ENCODE results near the gene LUZP1. TPM values are rescaled to one million over a fixed set of nuclear protein-coding genes. Genes with fewer than 3 reads are reported as not detected.

The LUZP1 gene
- total RNA-seq, 1 donor from 2014 or later: 9.9 TPM

- no peak overlapping the region for H3K4me3 ChIP-seq (ENCODE audit: low read length in 3 of 3)
- H3K27ac ChIP-seq (ENCODE audit: low read depth, low read length): peak overlapping the region; percentile 20
- H3K27me3 ChIP-seq (ENCODE audit: control insufficient read depth in 3 of 3, insufficient read depth in 3 of 3, low read length in 3 of 3): no peaks in the 10 kb centered on the region
- no peak overlapping the region for H3K9ac ChIP-seq (ENCODE audit: low read depth in 1 of 3, low read length in 3 of 3)
- no peaks in the 10 kb centered on the region for H3K9me3 ChIP-seq (ENCODE audit: control insufficient read depth in 3 of 3, low read length in 3 of 3)
- H3K4me1 ChIP-seq (ENCODE audit: control insufficient read depth in 3 of 3, insufficient read depth in 3 of 3, low read length in 3 of 3): peaks cover 8 to 13% (median 9%) of the 10 kb centered on the region in 3 donors
- no peaks in the 10 kb centered on the region for H3K36me3 ChIP-seq (ENCODE audit: control insufficient read depth in 3 of 3, insufficient read depth in 3 of 3, low read length in 3 of 3)
Measured at GRCh38 chr1:23122023-23122748, 46.5 kb downstream of the LUZP1 start.

GRCh38 chr1:23120383-23120782, 48.3 kb downstream of the LUZP1 start:
- H3K27ac ChIP-seq (ENCODE audit: low read depth, low read length): no peak overlapping the region
- no peaks in the 10 kb centered on the region for H3K27me3 ChIP-seq (ENCODE audit: control insufficient read depth in 3 of 3, insufficient read depth in 3 of 3, low read length in 3 of 3)
- no peak overlapping the region for H3K4me3 ChIP-seq (ENCODE audit: low read length in 3 of 3)
- peaks cover 8 to 10% (median 9%) of the 10 kb centered on the region in 3 donors for H3K4me1 ChIP-seq (ENCODE audit: control insufficient read depth in 3 of 3, insufficient read depth in 3 of 3, low read length in 3 of 3)
- H3K9ac ChIP-seq (ENCODE audit: low read depth in 1 of 3, low read length in 3 of 3): no peak overlapping the region
- no peaks in the 10 kb centered on the region for H3K9me3 ChIP-seq (ENCODE audit: control insufficient read depth in 3 of 3, low read length in 3 of 3)
- no peaks in the 10 kb centered on the region for H3K36me3 ChIP-seq (ENCODE audit: control insufficient read depth in 3 of 3, insufficient read depth in 3 of 3, low read length in 3 of 3)

GRCh38 chr1:23118957-23119792, 49.5 kb downstream of the LUZP1 start:
- Histone ChIP-seq H3K4me1 (ENCODE audit: control insufficient read depth in 3 of 3, insufficient read depth in 3 of 3, low read length in 3 of 3) (peaks cover 8 to 10% (median 9%) of the 10 kb centered on the region in 3 donors), H3K9ac (ENCODE audit: low read depth in 1 of 3, low read length in 3 of 3) (peak overlapping the region in 1 of 3 donors; percentile 42), H3K36me3 (ENCODE audit: control insufficient read depth in 3 of 3, insufficient read depth in 3 of 3, low read length in 3 of 3) (no peaks in the 10 kb centered on the region), H3K27me3 (ENCODE audit: control insufficient read depth in 3 of 3, insufficient read depth in 3 of 3, low read length in 3 of 3) (no peaks in the 10 kb centered on the region), H3K9me3 (ENCODE audit: control insufficient read depth in 3 of 3, low read length in 3 of 3) (no peaks in the 10 kb centered on the region), H3K27ac (ENCODE audit: low read depth, low read length) (peak overlapping the region; percentile 31), H3K4me3 (ENCODE audit: low read length in 3 of 3) (peak overlapping the region in 1 of 3 donors; percentile 46)

DNA sequence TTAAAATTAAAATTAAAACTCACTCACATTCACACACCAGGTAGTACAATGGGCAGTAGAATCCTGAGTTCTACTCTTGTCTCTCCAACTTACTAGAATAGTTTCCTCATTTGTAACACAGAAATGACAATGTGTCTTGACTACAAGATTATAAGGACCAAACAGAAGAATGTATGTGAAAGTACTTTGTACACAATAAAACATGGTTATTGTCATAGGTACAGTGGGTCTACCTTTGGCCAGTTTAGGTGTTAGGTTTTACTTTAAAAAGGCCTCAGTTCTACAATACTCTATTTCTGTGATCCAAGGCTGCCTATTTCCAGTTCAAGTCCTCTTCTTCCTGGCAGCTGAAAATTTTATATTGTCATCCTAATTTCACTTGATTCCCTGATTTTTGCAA, 50.2 kb downstream of the LUZP1 start:
- Histone ChIP-seq H3K27me3 (ENCODE audit: control insufficient read depth in 3 of 3, insufficient read depth in 3 of 3, low read length in 3 of 3) (no peaks in the 10 kb centered on the region), H3K36me3 (ENCODE audit: control insufficient read depth in 3 of 3, insufficient read depth in 3 of 3, low read length in 3 of 3) (no peaks in the 10 kb centered on the region), H3K9ac (ENCODE audit: low read depth in 1 of 3, low read length in 3 of 3) (no peak overlapping the region), H3K9me3 (ENCODE audit: control insufficient read depth in 3 of 3, low read length in 3 of 3) (no peaks in the 10 kb centered on the region), H3K4me3 (ENCODE audit: low read length in 3 of 3) (no peak overlapping the region), H3K4me1 (ENCODE audit: control insufficient read depth in 3 of 3, insufficient read depth in 3 of 3, low read length in 3 of 3) (peaks cover 8 to 10% (median 9%) of the 10 kb centered on the region in 3 donors), H3K27ac (ENCODE audit: low read depth, low read length) (no peak overlapping the region)

DNA sequence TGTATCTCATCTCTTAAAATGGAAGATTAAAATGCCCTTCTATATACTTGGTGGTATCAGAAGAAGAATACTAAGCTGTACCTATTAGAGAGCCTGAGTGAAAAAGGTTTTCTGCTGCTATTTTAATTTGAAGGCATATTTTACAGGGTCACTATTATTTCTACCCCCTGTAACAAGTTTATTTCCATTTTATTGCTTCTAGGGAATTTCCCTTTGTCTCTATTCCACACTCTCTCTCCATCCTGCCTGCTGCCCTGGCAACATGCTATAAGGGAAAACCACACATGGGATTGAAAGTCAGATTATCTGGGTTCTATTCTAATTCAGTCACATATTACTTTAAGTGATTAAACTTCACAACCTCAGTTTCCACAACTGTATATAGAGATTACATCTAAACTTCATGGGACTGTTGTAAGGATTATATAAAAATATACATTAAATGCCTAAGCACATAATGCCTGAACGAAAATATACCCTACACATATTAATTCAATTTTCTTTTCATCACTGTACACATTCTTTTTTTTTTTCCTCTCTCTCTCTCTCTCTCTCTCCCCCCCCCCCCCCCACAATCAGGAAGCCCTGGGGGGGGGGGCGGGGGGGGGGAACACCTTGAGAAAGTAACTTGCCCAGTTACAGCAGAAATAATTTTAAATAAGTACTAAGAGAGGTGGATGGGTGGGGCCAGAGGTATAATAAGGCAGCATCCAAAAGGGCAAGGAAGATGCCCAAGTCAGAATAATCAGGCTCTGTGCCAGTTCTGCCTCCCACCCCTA, 51.5 kb downstream of the LUZP1 start:
- Histone ChIP-seq H3K36me3 (ENCODE audit: control insufficient read depth in 3 of 3, insufficient read depth in 3 of 3, low read length in 3 of 3) (no peaks in the 10 kb centered on the region), H3K9ac (ENCODE audit: low read depth in 1 of 3, low read length in 3 of 3) (no peak overlapping the region), H3K27me3 (ENCODE audit: control insufficient read depth in 3 of 3, insufficient read depth in 3 of 3, low read length in 3 of 3) (no peaks in the 10 kb centered on the region), H3K4me1 (ENCODE audit: control insufficient read depth in 3 of 3, insufficient read depth in 3 of 3, low read length in 3 of 3) (peaks cover 2 to 5% (median 2%) of the 10 kb centered on the region in 3 donors), H3K4me3 (ENCODE audit: low read length in 3 of 3) (no peak overlapping the region), H3K9me3 (ENCODE audit: control insufficient read depth in 3 of 3, low read length in 3 of 3) (no peaks in the 10 kb centered on the region), H3K27ac (ENCODE audit: low read depth, low read length) (no peak overlapping the region)

- Histone ChIP-seq H3K27ac (ENCODE audit: low read depth, low read length) (no peak overlapping the region), H3K4me1 (ENCODE audit: control insufficient read depth in 3 of 3, insufficient read depth in 3 of 3, low read length in 3 of 3) (peaks cover 0 to 3% (median 0%) of the 10 kb centered on the region in 3 donors), H3K9me3 (ENCODE audit: control insufficient read depth in 3 of 3, low read length in 3 of 3) (no peaks in the 10 kb centered on the region), H3K9ac (ENCODE audit: low read depth in 1 of 3, low read length in 3 of 3) (no peak overlapping the region), H3K27me3 (ENCODE audit: control insufficient read depth in 3 of 3, insufficient read depth in 3 of 3, low read length in 3 of 3) (no peaks in the 10 kb centered on the region), H3K36me3 (ENCODE audit: control insufficient read depth in 3 of 3, insufficient read depth in 3 of 3, low read length in 3 of 3) (no peaks in the 10 kb centered on the region), H3K4me3 (ENCODE audit: low read length in 3 of 3) (no peak overlapping the region)
Measured at GRCh38 chr1:23116216-23116836, 52.3 kb downstream of the LUZP1 start.

DNA sequence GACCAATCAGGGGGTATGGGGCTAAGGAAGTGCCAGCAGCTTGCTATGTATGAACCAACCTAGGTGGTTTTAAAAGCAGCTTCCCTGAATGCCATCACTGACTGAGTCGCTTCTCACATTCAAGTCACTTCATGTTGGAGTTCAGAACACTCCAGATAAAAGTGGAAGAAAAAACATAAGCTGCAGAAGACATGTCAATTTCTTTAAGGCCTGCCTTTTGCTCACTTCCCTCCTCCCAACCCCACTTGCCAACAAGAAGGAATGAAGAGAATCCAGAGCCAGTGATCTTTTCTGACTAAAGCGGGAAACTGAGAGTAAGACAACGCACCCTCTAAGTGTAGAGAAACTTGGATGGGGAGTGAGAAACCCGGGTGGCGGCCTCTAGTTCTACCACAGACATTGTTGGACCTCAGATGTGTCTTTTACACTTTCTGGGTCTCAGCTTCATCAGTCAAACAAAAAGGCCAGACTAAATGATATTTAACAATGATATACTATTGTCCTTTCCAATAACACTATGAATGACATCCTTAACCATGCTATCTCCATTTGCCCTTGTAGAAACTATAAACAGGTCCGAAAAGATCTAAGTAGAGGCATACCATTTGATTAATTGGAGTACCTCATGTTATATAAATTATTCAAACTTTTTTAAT, 54.1 kb downstream of the LUZP1 start:
- no peak overlapping the region for H3K27ac ChIP-seq (ENCODE audit: low read depth, low read length)
- no peaks in the 10 kb centered on the region for H3K27me3 ChIP-seq (ENCODE audit: control insufficient read depth in 3 of 3, insufficient read depth in 3 of 3, low read length in 3 of 3)
- H3K4me3 ChIP-seq (ENCODE audit: low read length in 3 of 3): no peak overlapping the region
- no peak overlapping the region for H3K9ac ChIP-seq (ENCODE audit: low read depth in 1 of 3, low read length in 3 of 3)
- H3K36me3 ChIP-seq (ENCODE audit: control insufficient read depth in 3 of 3, insufficient read depth in 3 of 3, low read length in 3 of 3): no peaks in the 10 kb centered on the region
- peaks cover 0 to 3% (median 0%) of the 10 kb centered on the region in 3 donors for H3K4me1 ChIP-seq (ENCODE audit: control insufficient read depth in 3 of 3, insufficient read depth in 3 of 3, low read length in 3 of 3)
- H3K9me3 ChIP-seq (ENCODE audit: control insufficient read depth in 3 of 3, low read length in 3 of 3): no peaks in the 10 kb centered on the region

- no peaks in the 10 kb centered on the region for H3K9me3 ChIP-seq (ENCODE audit: control insufficient read depth in 3 of 3, low read length in 3 of 3)
- no peaks in the 10 kb centered on the region for H3K27me3 ChIP-seq (ENCODE audit: control insufficient read depth in 3 of 3, insufficient read depth in 3 of 3, low read length in 3 of 3)
- H3K36me3 ChIP-seq (ENCODE audit: control insufficient read depth in 3 of 3, insufficient read depth in 3 of 3, low read length in 3 of 3): peaks cover 0 to 4% (median 3%) of the 10 kb centered on the region in 3 donors
- no peak overlapping the region for H3K27ac ChIP-seq (ENCODE audit: low read depth, low read length)
- H3K4me3 ChIP-seq (ENCODE audit: low read length in 3 of 3): no peak overlapping the region
- H3K4me1 ChIP-seq (ENCODE audit: control insufficient read depth in 3 of 3, insufficient read depth in 3 of 3, low read length in 3 of 3): no peaks in the 10 kb centered on the region
- H3K9ac ChIP-seq (ENCODE audit: low read depth in 1 of 3, low read length in 3 of 3): no peak overlapping the region
Measured at GRCh38 chr1:23111600-23112535, 56.8 kb downstream of the LUZP1 start.
